NCI-H774 (cell line): ENCODE measurements around the gene XAGE3.

Source experiments
- DNase-seq: peaks from one replicate; lab custom pipeline; 2025; lab: John Stamatoyannopoulos, UW

The XAGE3 gene

DNA sequence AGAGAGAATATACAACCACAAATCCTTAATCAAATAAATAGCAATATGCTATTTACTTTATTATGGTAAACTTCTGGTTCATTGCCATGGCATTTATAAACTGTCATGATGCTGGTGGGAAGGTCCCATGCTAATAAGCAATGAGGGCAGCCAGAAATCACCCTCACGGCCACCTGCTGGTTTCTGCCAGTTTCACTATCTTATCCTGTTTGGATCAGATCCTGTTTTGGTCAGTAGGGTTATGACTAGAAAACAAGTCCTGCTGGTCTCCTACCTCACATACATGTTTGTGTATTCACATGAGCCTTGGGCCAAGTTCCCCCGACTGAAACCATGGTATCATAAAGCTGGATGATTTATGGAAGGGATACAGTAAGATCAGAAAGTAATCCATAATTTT lies 28.7 kb downstream of the XAGE3 start:
- no peak for DNase-seq

GRCh38 chrX:52830551-52830950 lies 37.3 kb downstream of the XAGE3 start:
- no peak for DNase-seq

DNA sequence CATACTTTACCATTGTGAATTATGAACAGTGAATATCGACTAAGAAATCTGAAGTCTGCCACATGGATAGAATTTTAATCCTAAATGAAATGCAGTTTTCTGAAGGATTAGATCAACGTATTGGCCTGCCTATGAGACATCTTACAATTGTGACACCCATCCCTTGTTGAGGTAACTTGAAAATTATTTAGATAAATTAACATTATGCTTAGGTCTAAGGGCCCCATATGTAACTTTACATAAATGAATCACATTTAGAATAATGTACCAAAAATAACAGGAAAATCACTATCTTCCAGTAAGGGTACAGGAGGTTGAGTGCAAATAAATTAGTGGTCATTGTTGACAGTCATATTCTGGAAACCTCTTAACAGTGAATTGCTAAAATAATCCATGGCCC lies 43.3 kb downstream of the XAGE3 start:
- DNase-seq = no peak

DNA sequence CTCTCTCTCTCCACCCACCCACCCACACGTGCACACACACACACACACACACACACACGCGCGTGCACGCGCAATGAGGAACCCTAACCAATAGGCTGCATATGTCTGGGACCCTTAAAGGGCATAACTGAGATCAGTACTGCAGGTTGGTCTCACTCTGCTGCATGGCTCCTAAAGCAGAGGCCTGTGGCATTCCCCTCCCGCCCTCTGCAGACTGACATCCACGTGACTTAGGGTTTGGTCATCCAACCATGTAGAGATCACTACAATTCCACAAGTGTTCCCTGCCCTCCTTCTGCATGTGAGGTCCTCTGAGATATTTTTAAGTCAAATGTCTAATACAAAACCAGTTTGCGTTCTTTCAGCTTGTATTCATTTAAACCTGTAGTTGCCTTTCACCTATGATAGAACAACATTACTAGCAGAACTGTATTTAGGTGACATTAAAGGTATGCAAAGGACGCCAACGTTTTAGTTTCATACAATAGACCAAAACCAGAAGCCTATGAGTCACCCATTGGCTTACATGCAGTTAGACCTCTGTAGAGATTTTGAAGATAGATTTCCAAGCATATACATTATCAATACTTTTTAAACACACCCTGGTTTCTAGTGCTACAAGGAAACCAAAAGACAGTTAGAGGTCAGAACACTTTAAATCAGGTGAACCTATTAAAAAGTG lies 46.7 kb downstream of the XAGE3 start:
- no peak for DNase-seq

GRCh38 chrX:52819788-52820187 lies 48.1 kb downstream of the XAGE3 start:
- no peak for DNase-seq
